Testis (tissue), 2 donors: ENCODE measurements around the gene KRT3.

ENCODE experiments used
- CTCF ChIP-seq, 3 experiments: fragments of 450-650 bp in 2 of 3; fragments of 200-600 bp in 1 of 3; sonication (generic) in 1 of 3; IDR thresholded peaks; one replicate each; pipeline ENCODE4 v1.5.1; 2016 to 2019; ENCODE audit warnings: antibody characterized with exemption in 3 of 3, mild to moderate bottlenecking in 2 of 3, moderate library complexity in 1 of 3
- POLR2A ChIP-seq: fragments of 450-650 bp; IDR thresholded peaks from one replicate; pipeline ENCODE4 v1.6.1; 2017; ENCODE audit warnings: antibody characterized with exemption, mild to moderate bottlenecking, moderate library complexity

GRCh38 chr12:52759218-52759617 lies 36.7 kb downstream of the KRT3 start:
- TF ChIP-seq POLR2A: no peak
- no peak for TF ChIP-seq CTCF (IDR thresholded peaks at IDR 0.05)
